Fibroblast of upper back skin (primary cell): Measurements from ENCODE around the gene CNTROB.

ENCODE experiments used
- DNase-seq: peaks from one replicate; pipeline ENCODE4 v3.0.0-alpha.2; 2013

The CNTROB gene

DNA sequence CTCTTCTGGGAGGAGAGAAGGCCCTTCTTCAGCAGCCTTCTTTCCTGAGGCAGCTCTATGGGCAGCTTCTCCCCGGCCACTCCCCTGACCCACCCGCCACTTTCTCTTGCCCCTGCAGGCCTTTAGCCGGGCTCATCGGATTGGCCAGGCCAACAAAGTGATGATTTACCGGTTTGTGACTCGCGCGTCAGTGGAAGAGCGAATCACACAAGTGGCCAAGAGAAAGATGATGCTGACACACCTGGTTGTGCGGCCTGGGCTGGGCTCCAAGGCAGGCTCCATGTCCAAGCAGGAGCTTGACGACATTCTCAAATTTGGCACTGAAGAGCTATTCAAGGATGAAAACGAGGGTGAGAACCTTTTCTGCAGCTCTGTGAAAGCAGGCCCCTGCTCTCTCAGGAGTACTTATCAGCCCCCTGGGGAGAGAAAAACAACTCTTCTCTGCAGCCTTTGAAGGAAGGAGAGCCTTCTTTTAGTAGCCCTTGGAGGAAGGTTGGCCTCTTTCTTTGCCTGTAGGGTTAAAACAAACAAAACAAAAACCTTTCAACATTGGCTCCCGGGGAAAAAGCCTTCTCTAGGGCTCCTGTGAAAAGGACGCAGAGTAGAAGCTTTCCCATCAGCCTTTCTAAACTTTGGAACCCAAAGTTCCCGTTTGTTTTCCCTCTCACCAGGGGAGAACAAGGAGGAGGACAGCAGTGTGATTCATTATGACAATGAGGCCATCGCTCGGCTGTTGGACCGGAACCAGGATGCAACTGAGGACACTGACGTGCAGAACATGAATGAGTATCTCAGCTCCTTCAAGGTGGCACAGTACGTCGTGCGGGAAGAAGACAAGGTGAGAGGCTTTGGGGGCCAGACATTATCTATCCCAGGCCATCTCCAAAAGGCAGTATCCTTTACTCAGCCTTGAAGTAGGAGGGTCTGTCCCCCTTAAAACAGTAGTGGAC, 28.6 kb upstream of the CNTROB start:
- DNase-seq = no peak

DNA sequence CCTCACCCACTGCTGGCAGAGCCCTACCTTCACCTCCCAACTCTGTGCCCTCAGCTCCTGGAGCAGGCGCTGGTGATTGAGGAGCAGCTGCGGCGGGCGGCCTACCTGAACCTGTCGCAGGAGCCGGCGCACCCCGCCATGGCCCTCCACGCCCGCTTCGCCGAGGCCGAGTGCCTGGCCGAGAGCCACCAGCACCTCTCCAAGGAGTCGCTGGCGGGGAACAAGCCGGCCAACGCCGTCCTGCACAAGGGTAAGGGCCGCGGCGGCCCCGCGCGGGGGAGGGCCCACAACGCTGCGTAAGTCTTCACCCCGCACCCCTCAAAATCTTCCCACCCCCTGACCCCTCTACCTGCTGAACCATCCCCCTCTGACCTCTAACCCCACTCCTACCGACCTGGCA, 22.9 kb upstream of the CNTROB start:
- DNase-seq = no peak

DNA sequence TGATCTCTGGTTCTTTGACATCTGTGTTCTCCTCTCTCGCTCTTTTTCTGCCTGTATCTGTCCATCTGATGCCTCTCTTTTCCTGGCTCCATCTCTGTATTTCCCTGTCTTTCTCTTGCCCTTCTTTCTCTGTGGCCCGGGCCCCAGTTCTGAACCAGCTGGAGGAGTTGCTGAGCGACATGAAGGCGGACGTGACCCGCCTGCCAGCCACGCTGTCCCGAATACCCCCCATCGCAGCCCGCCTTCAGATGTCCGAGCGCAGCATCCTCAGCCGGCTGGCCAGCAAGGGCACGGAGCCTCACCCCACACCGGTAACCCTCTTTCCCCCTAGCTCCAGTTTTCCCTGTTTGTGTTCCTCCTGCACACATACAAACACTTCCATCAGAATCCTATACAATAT, 21.7 kb upstream of the CNTROB start:
- DNase-seq = no peak

DNA sequence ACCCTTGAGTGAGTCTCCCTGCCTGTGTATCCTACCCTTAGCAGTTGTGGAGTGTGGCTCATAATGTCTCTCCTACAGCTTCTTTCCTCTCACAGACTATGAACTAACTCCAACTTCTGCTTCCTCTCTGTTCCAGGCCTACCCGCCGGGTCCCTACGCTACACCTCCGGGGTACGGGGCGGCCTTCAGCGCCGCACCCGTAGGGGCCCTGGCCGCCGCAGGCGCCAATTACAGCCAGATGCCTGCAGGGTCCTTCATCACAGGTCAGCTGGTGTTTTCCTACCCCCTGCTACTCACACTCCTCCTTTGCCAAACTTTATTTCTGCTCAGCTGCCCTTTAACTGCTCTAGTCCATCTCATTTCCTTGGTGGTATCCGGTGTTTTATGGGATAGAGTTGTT, 21.3 kb upstream of the CNTROB start:
- DNase-seq = no peak

DNA sequence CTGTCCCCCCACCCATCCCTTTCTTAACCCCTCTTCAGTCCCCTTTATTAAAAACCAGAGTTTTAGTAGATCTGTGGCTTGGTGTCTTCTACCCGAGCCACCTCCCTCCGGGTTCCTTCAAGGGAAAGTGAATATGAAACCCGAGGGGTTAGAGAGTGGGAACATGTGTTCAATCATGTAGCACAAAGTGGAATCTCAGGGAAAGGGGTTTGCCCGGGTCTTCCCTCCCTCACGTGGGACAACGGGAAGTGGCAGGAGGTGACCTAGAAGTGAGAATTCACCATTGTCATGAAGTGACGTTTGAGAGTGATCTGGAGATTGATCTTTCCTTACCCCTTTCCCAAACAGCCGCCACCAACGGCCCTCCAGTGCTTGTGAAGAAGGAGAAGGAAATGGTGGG, 20.9 kb upstream of the CNTROB start:
- DNase-seq = no peak

DNA sequence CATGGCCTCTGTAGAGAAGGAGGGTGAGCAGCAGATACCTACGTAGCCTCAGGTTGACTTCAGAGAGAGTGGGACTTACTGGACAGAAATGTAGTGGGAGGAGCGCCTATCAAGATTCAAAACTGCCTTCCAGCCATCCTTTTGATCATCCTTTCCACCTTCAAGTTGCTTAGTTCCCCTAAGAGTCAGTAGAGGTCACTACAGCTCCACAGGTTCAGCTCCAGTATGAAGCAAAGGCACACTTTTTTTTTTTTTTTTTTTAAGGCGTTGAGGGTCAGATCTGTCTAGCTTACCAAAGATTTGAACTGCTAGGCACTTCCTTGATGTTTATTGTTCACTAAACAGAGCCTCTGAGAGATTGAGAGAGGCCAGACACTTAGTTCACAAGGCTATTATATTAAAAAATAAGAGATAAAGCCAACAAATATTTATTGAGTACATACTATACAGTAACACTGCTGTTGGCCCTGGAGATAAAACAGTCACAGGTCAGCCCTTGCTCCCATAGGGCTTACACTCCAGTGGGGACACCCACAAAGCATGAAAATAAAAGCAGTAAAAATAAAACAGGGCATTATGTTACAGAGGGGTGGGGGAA, 19.0 kb upstream of the CNTROB start:
- DNase-seq = peak; percentile 75

DNA sequence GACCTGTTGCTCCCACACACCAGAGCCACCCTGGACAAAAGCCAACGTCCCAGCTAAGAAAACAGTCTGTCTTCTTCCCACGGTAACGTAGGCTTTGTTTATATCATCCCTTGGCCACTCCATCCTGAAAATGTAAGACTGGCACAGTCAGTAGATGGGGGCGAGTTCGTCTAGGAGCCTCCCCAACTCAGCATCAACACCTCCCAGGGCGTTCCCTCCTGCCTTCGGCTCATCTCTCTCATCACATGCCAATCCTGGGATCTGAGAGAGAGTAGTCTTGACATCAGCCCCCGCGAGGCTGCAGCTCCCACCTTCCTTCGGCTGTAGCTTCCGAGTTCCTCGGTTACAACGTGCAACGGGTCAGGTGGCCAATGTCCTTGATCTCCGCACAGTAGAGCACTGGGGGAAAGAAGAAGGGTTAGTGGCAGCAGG, 16.8 kb upstream of the CNTROB start:
- DNase-seq = peak; percentile 39

DNA sequence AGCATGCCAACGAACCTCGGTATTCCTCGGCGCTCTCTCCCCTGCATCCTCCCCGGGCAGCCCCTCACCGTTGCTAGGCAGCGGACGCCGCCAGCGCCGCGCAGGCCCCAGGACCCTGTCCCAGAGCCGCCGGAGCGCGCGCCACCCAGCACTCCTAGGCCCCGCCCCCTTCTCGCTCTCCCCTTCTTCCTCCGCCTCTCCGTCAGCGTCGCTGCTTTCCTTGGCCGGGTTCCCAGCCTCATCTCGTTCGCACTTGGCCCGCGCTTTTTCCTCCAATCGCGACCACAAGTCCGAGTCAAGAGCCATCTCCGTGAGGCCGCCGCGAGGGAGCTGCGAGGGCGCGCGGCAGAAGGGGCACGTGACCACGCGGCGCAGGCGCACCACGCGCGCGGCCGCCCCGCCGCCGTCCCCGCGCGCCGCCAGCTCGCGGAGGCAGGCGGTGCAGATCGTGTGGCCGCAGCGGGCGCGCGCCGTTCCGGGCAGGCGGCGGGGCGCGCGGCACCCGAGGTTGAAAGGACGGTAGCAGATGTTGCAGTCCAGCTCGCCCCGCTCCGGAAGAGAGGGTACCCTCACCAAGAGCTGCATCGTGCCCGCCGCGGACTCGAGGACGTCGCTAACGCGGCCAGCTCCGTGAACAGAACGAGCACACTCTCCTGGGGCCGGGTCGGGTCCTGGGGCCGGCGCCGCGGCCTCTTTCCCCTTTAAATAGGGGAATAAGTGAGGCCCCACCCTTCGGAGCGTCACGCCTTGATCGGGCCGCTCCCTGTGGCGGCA, 16.2 kb upstream of the CNTROB start, which contains the start of gene RNF227:
Gene RNF227, minus strand, starts transcription at position 679 of the 774 bp plus-strand sequence. Its CDS starts 94 bp downstream, at position 585.
- peak; percentile 97 for DNase-seq

DNA sequence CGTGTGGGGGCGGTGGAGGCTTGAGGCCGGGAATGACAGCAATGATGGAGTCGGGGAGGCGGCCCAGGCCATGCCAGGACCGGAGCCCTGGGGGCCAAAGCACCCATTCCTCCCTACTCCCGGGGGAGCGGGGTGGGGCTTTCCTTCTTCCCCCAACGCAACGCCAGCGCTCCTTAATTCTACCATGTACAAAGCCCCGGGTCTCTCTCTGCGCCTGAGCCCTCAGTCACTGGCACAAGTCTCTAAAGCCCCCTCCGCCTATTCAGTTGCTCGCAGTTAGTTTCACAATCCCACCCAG, 15.7 kb upstream of the CNTROB start:
- no peak for DNase-seq

DNA sequence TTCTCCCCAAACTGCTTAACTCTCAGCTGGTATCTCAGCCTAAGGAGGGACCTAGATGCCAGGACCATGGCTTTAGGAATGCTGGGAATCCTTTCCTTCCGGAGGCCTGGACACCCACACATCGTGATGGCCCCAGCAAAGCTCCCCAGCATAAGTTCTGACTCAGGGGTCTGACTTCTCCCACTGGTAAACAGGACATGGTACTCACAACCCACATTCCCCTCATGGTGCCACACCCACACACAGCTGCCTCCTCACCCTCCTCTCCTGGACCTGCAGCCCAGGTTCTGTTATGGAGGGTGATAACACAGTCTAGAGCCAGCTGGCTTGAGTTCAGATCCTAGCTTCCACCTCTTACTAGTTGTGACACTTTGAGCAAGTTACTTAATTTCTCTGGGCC, 15.2 kb upstream of the CNTROB start:
- peak; percentile 36 for DNase-seq

DNA sequence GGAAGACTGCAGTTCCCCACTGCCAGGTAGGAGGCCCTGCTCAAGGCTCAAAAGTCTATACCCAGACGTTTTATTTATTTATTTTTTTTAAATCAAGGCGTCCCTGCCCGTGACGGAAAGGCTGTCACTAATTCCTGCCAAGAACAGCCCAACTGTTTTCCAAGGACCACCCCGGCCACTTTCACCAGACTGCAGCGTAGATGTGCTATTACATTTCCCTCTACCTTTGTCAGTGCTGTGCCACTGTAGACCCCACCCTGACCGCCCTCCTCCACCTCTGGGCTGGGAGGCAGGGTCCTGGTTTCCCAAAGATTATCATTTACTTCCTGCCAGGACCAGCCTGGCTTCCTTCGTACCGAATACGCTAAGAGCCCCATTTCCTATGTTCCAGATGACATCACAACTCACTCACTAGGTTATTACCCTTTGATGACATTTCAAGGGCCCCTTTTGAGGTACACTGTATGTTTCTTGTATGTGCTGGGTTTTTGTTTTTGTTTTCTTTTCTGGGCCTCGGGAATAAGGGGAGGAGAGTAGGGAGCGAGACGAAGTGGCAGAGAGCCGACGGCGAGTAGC, 9.6 kb upstream of the CNTROB start:
- DNase-seq = no peak

DNA sequence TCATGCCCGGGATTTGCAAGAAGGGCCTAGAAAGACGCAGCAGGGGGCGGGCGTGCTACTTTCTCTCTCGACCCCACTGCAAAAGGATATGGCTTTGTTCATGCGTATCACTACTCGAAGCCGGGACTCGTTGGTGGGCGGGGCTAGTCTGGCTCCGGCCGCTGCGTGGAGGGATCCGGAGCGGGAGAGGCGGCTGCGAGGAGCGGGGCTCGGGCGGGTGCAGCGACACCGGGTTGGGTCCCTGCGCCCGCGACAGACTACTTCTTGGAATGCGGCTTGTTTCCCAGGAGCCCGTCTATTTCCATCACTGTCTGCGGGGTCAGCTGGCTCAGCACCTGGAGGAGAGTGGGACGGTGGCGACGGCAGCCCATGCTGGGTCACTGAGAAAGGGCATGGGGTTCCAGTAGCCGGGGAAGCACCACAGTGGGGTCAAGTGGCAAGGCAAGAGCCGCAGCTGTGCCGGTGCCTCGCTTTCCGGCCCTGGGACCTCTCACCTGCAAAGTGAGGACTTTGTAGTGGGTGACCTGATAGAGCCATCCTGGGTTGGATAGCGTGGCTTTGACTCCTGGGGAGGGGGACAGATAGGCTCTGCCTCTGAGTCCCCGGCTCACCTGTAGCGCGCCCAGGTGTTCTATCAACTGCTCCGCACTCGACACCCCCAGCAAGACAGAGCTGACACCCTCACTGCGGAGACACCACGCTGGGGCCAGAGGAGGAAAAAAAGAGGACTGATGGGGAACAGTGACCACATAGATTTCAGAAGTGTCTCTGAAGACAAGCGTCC, 9.0 kb upstream of the CNTROB start:
- DNase-seq = peak; percentile 83

DNA sequence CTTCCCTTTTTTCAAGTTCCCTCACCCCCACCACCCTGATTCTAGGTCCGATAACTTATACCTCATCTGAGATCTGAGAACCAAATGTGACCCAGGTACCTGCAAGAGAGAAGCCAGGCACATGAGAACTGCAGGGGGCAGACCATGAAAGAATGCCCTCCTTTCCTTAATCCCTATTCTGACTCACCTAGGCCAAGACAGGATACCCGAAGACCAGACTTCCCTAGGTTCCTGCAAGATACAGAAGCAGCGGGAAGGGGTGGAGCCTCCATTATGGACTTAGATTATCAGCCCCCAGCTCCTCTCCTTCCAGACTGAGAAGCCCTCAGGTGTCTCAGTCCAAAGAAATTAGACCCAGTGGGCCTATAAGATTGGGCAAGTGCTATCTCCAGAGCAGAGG, 4.4 kb upstream of the CNTROB start:
- DNase-seq = no peak

DNA sequence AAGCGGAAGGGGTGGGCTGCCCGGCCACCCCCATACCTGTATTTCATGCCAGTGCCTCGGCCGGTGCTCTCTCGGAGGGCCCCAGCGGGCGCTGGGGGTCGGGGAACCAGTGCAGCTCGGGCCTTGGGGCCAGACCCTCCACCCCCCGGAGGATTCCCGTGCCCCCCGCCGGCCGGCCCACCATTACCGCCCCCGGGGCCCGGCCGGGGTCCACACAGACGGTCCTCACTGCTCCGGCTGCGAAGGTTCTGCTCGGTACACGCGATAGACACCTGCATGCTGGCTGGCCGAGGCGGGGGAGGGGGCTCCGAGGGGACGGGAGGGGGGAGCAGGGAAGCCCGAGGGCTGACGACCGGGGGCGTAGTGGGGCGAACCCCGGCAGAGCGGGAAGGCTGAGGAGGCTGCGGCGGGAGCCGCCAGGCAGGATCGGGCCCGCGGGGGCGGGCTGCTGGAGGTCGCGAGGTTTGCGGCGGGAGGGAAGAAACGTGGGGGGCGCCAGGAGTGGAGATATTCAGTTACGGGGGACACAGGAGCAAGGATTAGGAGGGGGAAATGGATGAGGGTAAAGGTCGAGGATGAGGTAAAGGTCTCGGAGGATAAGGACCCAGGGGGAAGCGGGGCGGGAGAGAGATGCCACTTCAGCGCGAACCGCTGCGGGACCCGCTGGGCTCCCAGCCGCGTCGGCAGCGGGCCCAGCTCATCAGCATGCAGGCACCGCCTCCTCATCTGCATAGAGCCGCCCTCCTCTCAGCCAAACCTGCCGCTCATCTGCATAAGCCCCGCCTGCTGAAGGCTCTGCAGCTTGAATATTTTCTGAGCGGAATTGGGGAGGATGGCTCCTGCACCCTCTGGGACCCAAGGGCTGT, 2.6 kb upstream of the CNTROB start, which contains the start of gene KCNAB3:
Gene KCNAB3, minus strand, starts transcription at position 699 of the 866 bp plus-strand sequence. Its CDS starts 421 bp downstream, at position 278.
- peak; percentile 74 for DNase-seq

DNA sequence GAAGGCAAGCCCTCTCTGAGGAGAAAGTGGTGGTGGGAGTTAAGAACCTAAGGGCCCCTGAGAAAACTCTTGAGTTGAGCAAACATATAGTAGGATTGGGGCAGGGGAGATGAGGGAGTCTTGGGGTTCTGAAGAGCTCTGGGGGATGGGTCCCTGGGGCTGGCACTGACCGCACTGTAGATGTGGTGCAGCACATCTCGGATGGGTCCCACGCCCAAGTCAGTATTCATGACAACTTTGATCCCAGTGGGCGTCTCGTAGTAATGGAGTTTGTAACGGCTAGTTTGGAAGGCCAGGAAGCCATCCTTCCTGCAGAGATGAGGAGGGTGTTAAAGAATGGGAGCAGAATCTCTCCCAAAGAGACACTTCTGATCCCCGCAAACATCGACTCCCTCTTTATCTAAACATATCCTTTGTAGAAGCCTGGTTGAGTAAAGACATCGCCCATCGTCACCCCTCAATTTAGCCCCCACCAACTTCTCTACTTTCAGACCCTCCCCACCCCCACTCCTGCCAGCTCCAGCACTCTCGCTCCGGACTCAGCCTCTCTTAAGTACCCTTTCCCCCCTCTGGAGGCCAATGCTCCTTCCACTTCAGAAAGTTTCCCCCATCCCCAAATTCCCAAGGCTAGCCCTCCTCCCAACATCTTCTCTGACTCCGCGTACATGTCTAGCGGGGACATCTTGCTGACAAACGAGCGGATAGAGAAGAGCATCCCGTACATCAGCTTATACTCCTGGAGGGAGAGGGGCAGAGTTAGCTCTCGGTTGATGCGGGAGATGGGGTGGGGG, 970 bp upstream of the CNTROB start:
- no peak for DNase-seq

DNA sequence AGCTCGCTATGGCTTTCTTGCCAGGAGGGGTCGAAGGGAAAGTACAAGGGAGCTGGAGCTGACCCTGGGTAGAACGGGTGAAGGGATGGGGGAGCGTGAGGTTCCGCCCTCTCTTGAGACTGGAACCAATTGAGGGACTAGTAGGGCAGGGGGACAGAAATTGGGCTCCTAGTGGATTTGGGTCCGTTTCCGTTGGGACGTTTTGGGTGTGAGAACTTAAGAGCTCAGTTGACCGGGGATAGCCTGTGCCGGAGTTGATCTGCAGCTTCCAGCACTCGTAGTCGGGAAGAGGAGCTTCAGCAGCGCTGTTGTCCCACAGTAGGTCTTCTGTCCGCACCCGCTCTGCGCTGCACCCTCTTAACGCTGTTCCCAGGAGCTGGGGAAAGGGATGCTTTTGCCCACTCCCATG, 481 bp downstream of the CNTROB start:
- DNase-seq = peak; percentile 11

DNA sequence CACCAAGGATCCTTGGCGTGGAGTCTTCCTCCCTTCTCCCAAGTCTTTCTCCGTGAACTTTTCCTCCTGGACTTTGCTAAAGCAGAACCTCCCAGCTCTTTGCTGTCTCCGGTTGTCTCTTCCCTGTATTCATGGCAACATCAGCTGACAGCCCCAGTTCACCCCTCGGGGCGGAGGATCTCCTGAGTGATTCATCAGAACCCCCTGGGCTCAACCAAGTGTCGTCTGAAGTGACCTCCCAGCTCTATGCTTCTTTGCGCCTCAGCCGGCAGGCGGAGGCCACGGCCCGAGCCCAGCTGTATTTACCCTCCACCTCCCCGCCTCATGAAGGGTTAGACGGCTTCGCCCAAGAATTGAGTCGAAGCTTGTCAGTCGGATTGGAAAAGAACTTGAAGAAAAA, 943 bp downstream of the CNTROB start:
- DNase-seq = peak; percentile 57

DNA sequence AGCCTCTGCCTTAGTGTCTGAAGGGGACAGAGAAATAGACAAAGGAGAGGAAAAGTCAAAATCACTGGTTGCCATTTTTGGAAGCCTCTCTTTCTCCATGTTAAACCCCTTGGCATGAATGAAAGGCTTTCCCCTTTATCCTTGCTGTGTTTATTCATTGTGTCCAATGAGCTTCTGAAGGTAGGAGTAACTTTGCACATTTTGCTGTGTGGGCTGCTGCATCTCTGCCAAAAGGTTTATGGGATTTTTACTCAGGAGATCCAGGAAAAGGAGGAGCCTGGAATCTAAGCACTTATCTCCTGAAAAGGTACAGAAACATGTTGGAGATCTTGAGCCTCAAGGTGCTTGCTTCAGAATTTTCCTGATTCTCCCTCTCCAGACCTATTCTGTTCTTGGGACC, 3.9 kb downstream of the CNTROB start:
- no peak for DNase-seq

DNA sequence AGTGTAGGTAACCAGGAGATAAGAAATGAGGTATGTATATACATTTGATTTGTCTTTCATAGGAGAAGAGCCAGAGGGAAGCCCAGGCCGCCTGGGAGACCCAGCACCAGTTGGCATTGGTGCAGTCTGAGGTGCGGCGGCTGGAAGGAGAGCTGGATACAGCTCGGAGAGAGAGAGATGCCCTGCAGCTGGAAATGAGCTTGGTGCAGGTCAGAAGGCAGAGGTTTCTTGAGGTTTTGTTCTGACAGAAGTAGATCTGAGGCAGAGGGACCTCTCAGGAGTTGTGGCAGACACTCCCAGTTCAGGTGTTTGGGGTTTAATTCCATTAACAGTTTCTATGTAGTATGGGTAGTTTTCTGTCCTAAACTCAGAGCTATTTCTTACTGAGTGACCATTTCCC, 8.0 kb downstream of the CNTROB start:
- no peak for DNase-seq

DNA sequence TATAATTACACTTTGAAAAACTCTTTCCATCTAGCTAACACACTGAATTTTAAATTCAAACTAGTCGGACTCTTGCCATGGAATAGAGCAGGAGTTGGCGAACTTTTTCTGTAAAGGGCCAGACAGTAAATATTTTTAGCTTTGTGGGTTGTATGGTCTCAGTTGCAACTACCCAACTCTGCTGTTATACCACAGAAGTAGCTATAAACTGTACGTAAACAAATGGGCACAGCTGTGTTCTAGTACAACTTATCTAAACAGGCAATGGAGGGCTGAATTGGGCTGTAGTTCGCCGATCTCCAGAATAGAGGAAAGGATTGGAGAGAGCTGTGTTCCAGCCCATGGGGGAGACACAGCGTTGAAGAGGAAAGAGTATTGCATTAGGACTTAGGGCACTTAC, 8.7 kb downstream of the CNTROB start:
- DNase-seq = no peak
